ENCODE results near the gene DENND5B.

GRCh38 chr12:31603546-31604009, 12.6 kb upstream of the DENND5B start:
- TF ChIP-seq ZFP36 (IDR thresholded peaks at IDR 0.05; ENCODE audit: borderline replicate concordance, partially characterized antibody) (no peak), KDM1A (IDR thresholded peaks at IDR 0.05; ENCODE audit: low read depth) (no peak), CTCF (IDR thresholded peaks at IDR 0.05) (no peak), JUNB (IDR thresholded peaks at IDR 0.05) (no peak)

All from A549 (cell line).